Keratinocyte (primary cell): Measurements from ENCODE around the gene BTBD1. TPM values are rescaled to one million over a fixed set of nuclear protein-coding genes. Genes with fewer than 3 reads are reported as not detected.

Source experiments
- DNase-seq: peaks from one replicate; pipeline ENCODE4 v3.0.0-alpha.2; 2011; ENCODE audit warnings: low read depth, missing footprints, low spot score
- FAIRE-seq: peaks from 2 replicates; lab custom pipeline; 2011; peaks lifted over from hg19 to GRCh38; lab: Jason Lieb, UNC
- H2AFZ ChIP-seq: 2 replicates; pipeline ENCODE4 v1.6.0; 2012; ENCODE audit warnings: low read length, control low read depth, inconsistent platforms; ENCODE audit not compliant: control insufficient read depth
- H3K27ac ChIP-seq: 2 replicates; pipeline ENCODE4 v1.5.1; 2011; ENCODE audit warnings: low read length; ENCODE audit not compliant: control insufficient read depth, insufficient read depth
- H3K27me3 ChIP-seq: 3 replicates; pipeline ENCODE4 v1.6.0; 2011; ENCODE audit warnings: low read length; ENCODE audit not compliant: control insufficient read depth, insufficient read depth; ENCODE audit errors: extremely low read depth
- H3K36me3 ChIP-seq, 2 experiments: 2 replicates in 1 of 2; 3 replicates in 1 of 2; pipeline ENCODE4 v1.5.1; 2011; ENCODE audit warnings: low read length in 2 of 2, mild to moderate bottlenecking in 1 of 2; ENCODE audit not compliant: control insufficient read depth in 2 of 2, insufficient read depth in 2 of 2; ENCODE audit errors: extremely low read depth in 1 of 2
- H3K4me1 ChIP-seq: 3 replicates; pipeline ENCODE4 v1.5.1; 2011; ENCODE audit warnings: low read length; ENCODE audit not compliant: control insufficient read depth, insufficient read depth; ENCODE audit errors: extremely low read depth
- H3K4me2 ChIP-seq: 3 replicates; pipeline ENCODE4 v1.6.0; 2011; ENCODE audit warnings: low read depth, low read length; ENCODE audit not compliant: control insufficient read depth, insufficient read depth; ENCODE audit errors: extremely low read depth
- H3K4me3 ChIP-seq, 3 experiments: fragments of 200-600 bp in 1 of 3; sonication (generic) in 1 of 3; 2 replicates in 2 of 3; 3 replicates in 1 of 3; pipeline ENCODE4 v1.5.1; 2011 to 2016; ENCODE audit warnings: low read length in 3 of 3, mild to moderate bottlenecking in 3 of 3, control low read depth in 2 of 3, inconsistent platforms in 1 of 3, low read depth in 1 of 3, mixed read lengths in 1 of 3, mixed run types in 1 of 3, moderate library complexity in 1 of 3; ENCODE audit not compliant: control insufficient read depth in 2 of 3, insufficient read depth in 2 of 3; ENCODE audit errors: extremely low read depth in 1 of 3
- H3K79me2 ChIP-seq: 2 replicates; pipeline ENCODE4 v1.6.0; 2012; ENCODE audit warnings: low read length; ENCODE audit not compliant: control insufficient read depth, insufficient read depth
- H3K9ac ChIP-seq: 3 replicates; pipeline ENCODE4 v1.6.0; 2011; ENCODE audit warnings: low read length; ENCODE audit not compliant: control insufficient read depth, insufficient read depth; ENCODE audit errors: extremely low read depth
- H3K9me1 ChIP-seq: 3 replicates; pipeline ENCODE4 v1.6.0; 2011; ENCODE audit warnings: low read length; ENCODE audit not compliant: control insufficient read depth, insufficient read depth; ENCODE audit errors: extremely low read depth
- H3K9me3 ChIP-seq: 2 replicates; pipeline ENCODE4 v1.5.1; 2012; ENCODE audit warnings: low read depth, low read length; ENCODE audit not compliant: control insufficient read depth
- H4K20me1 ChIP-seq: 3 replicates; pipeline ENCODE4 v1.6.0; 2011; ENCODE audit warnings: low read length; ENCODE audit not compliant: control insufficient read depth, insufficient read depth; ENCODE audit errors: extremely low read depth
- CTCF ChIP-seq, 3 experiments: IDR thresholded peaks in 1 of 3; conservative IDR thresholded peaks in 1 of 3; optimal IDR thresholded peaks in 1 of 3; 2 replicates in 2 of 3; 3 replicates in 1 of 3; pipeline versions ENCODE3 to v1.5.1; 2011; ENCODE audit warnings: low read length in 3 of 3, mild to moderate bottlenecking in 3 of 3, moderate library complexity in 2 of 3, control low read depth in 1 of 3, inconsistent platforms in 1 of 3; ENCODE audit not compliant: insufficient read depth in 2 of 3; ENCODE audit errors: extremely low read depth in 1 of 3
- EZH2 ChIP-seq: IDR thresholded peaks from one replicate; pipeline ENCODE4 v1.6.1; 2012; ENCODE audit warnings: inconsistent platforms, mild to moderate bottlenecking, low read length, moderate library complexity
- dilution Hi-C: fragments of 300-500 bp; cut with MboI; formaldehyde crosslinking; loops from one replicate; pipeline ENCODE4 v1.7.0; 2020; ENCODE audit warnings: low sequenced_read_pairs; ENCODE audit not compliant: extremely low pct_ligation_motif_present
- polyA plus RNA-seq, 5 experiments: library from polyadenylated mRNA; depleted of rRNA in 3 of 5; stranded (reverse) in 3 of 5; stranded (forward) in 1 of 5; unstranded in 1 of 5; fragments of >200 nt; gene quantifications; 1 replicate in 1 of 5; 2 replicates in 3 of 5; 3 replicates in 1 of 5; pipeline versions ENCODE4 v1.2.1 to v1.2.3, GENCODE V29; 2011 to 2012; ENCODE audit warnings: missing spikeins in 2 of 5, low read depth in 1 of 5, low replicate concordance in 1 of 5

The BTBD1 gene
- polyA plus RNA-seq, 1 donor (not counting 4 experiments of a cell fraction or from before 2014, with no cell fraction given): 70.5 TPM

GRCh38 chr15:83044156-83044555 is 22.9 kb downstream of the BTBD1 start:
- DNase-seq (no peak), FAIRE-seq (no peak)
- no peak overlapping the region for H2AFZ ChIP-seq
- H3K27me3 ChIP-seq: no peaks in the 10 kb centered on the region
- no peak overlapping the region for H3K4me3 ChIP-seq
- TF ChIP-seq CTCF (optimal IDR thresholded peaks at IDR 0.05 in 1 of 3, IDR thresholded peaks at IDR 0.05 in 1 of 3, conservative IDR thresholded peaks at IDR 0.05 in 1 of 3; ENCODE audit: extremely low read depth in 1 of 3, insufficient read depth in 2 of 3, low read length in 3 of 3): no peak
- no peak for TF ChIP-seq EZH2
- no peak overlapping the region for H3K27ac ChIP-seq
- H3K9me3 ChIP-seq: no peaks in the 10 kb centered on the region
- H3K79me2 ChIP-seq: peaks cover 48% of the 10 kb centered on the region
- no peaks in the 10 kb centered on the region for H3K9me1 ChIP-seq
- no peak overlapping the region for H3K4me2 ChIP-seq
- no peak overlapping the region for H3K9ac ChIP-seq
- peaks cover 9% of the 10 kb centered on the region for H3K4me1 ChIP-seq
- H4K20me1 ChIP-seq: no peaks in the 10 kb centered on the region
- dilution Hi-C loops: no loop called here
- H3K36me3 ChIP-seq: peaks cover 10 to 12% of the 10 kb centered on the region in 2 experiments

- no peaks in the 10 kb centered on the region for H4K20me1 ChIP-seq
- peaks cover 66% of the 10 kb centered on the region for H3K79me2 ChIP-seq
- peaks cover 0 to 3% of the 10 kb centered on the region in 2 experiments for H3K36me3 ChIP-seq
- H3K27ac ChIP-seq: no peak overlapping the region
- FAIRE-seq (no peak), DNase-seq (no peak)
- no peak for TF ChIP-seq CTCF (optimal IDR thresholded peaks at IDR 0.05 in 1 of 3, IDR thresholded peaks at IDR 0.05 in 1 of 3, conservative IDR thresholded peaks at IDR 0.05 in 1 of 3; ENCODE audit: extremely low read depth in 1 of 3, insufficient read depth in 2 of 3, low read length in 3 of 3)
- H2AFZ ChIP-seq: no peak overlapping the region
- H3K9ac ChIP-seq: no peak overlapping the region
- no peak overlapping the region for H3K4me2 ChIP-seq
- H3K9me1 ChIP-seq: no peaks in the 10 kb centered on the region
- no peaks in the 10 kb centered on the region for H3K4me1 ChIP-seq
- no peaks in the 10 kb centered on the region for H3K27me3 ChIP-seq
- no peak overlapping the region for H3K4me3 ChIP-seq
- dilution Hi-C loops: no loop called here
- no peaks in the 10 kb centered on the region for H3K9me3 ChIP-seq
These were observed 27.8 kb downstream of the BTBD1 start for GRCh38 chr15:83039206-83039605.
